ENCODE data around the gene CELF4. TPM values are rescaled to one million over a fixed set of nuclear protein-coding genes. Genes with fewer than 3 reads are reported as not detected.

Gene CELF4
- total RNA-seq, 8 experiments from 2014 or later, result 3.0 to 59.9 (median 38.7) TPM

- Histone ChIP-seq H3K4me1 (replicated peaks in 1 of 2) (peaks cover 12 to 13% of the 10 kb centered on the region in 2 donors), H3K4me3 (no peak overlapping the region), H3K27ac (no peak overlapping the region)
- WGBS, 10 experiments, result 80 to 90% methylated on average over 2 of the region's 10 CpGs; no CpG with 5 or more reads in 8 of the 10 experiments
- in situ Hi-C loops (cut with MboI; ENCODE audit: low pct_unique_long_range_greater_than_20kb in 2 of 9, low sequenced_read_pairs in 9 of 9, unreplicated experiment in 9 of 9), result no loop called here
- ATAC-seq (replicated peaks in 6 of 8), result peak in 3 of 8 experiments; percentile 53 to 85 (median 55)
Observed at GRCh38 chr18:37320317-37320716, 245.3 kb downstream of the CELF4 start.

- 42 to 100% (median 77%) methylated on average over 1 to 3 of the region's 16 CpGs; no CpG with 5 or more reads in 3 of the 10 experiments for WGBS, 10 experiments
- H3K4me1 ChIP-seq (replicated peaks in 1 of 2), result peaks cover 12 to 15% of the 10 kb centered on the region in 2 donors
- ATAC-seq (replicated peaks in 6 of 8), result peak in 1 of 8 experiments; percentile 52
- in situ Hi-C loops (cut with MboI; ENCODE audit: low pct_unique_long_range_greater_than_20kb in 2 of 9, low sequenced_read_pairs in 9 of 9, unreplicated experiment in 9 of 9), result no loop called here
- H3K4me3 ChIP-seq, result no peak overlapping the region
- no peak overlapping the region for H3K27ac ChIP-seq
Observed at GRCh38 chr18:37318360-37319355, 246.9 kb downstream of the CELF4 start.

GRCh38 chr18:37317486-37317885, 248.1 kb downstream of the CELF4 start:
- H3K4me1 ChIP-seq (replicated peaks in 1 of 2), result peaks cover 14 to 15% of the 10 kb centered on the region in 2 donors
- 86 to 100% (median 95%) methylated on average over 1 to 2 of the region's 2 CpGs; no CpG with 5 or more reads in 6 of the 10 experiments for WGBS, 10 experiments
- H3K27ac ChIP-seq, result no peak overlapping the region
- no peak overlapping the region for H3K4me3 ChIP-seq
- in situ Hi-C loops (cut with MboI; ENCODE audit: low pct_unique_long_range_greater_than_20kb in 2 of 9, low sequenced_read_pairs in 9 of 9, unreplicated experiment in 9 of 9), result no loop called here
- ATAC-seq (replicated peaks in 6 of 8), result no peak

GRCh38 chr18:37316468-37316867, 249.1 kb downstream of the CELF4 start:
- Histone ChIP-seq H3K4me3 (no peak overlapping the region), H3K4me1 (replicated peaks in 1 of 2) (peaks cover 6 to 8% of the 10 kb centered on the region in 2 donors), H3K27ac (no peak overlapping the region)
- in situ Hi-C loops (cut with MboI; ENCODE audit: low pct_unique_long_range_greater_than_20kb in 2 of 9, low sequenced_read_pairs in 9 of 9, unreplicated experiment in 9 of 9), result no loop called here
- 40 to 100% (median 79%) methylated on average over 1 of the region's 1 CpG; no CpG with 5 or more reads in 6 of the 10 experiments for WGBS, 10 experiments
- no peak for ATAC-seq (replicated peaks in 6 of 8)

GRCh38 chr18:37315935-37316334, 249.7 kb downstream of the CELF4 start:
- in situ Hi-C loops (cut with MboI; ENCODE audit: low pct_unique_long_range_greater_than_20kb in 2 of 9, low sequenced_read_pairs in 9 of 9, unreplicated experiment in 9 of 9), result no loop called here
- H3K4me3 ChIP-seq, result no peak overlapping the region
- peaks cover 2 to 6% of the 10 kb centered on the region in 2 donors for H3K4me1 ChIP-seq (replicated peaks in 1 of 2)
- no peak overlapping the region for H3K27ac ChIP-seq
- 100% methylated on average over 1 of the region's 1 CpG; no CpG with 5 or more reads in 9 of the 10 experiments for WGBS, 10 experiments
- ATAC-seq (replicated peaks in 6 of 8), result no peak

- ATAC-seq (replicated peaks in 6 of 8), result peak in 1 of 8 experiments; percentile 31
- 20 to 100% (median 83%) methylated on average over 1 to 2 of the region's 5 CpGs; no CpG with 5 or more reads in 5 of the 10 experiments for WGBS, 10 experiments
- Histone ChIP-seq H3K27ac (no peak overlapping the region), H3K4me1 (replicated peaks in 1 of 2) (peaks cover 2 to 6% of the 10 kb centered on the region in 2 donors), H3K4me3 (no peak overlapping the region)
- in situ Hi-C loops (cut with MboI; ENCODE audit: low pct_unique_long_range_greater_than_20kb in 2 of 9, low sequenced_read_pairs in 9 of 9, unreplicated experiment in 9 of 9), result no loop called here
Observed at GRCh38 chr18:37314534-37314933, 251.1 kb downstream of the CELF4 start.

GRCh38 chr18:37313624-37314023, 252.0 kb downstream of the CELF4 start:
- peak in 5 of 8 experiments; percentile 30 to 48 (median 37) for ATAC-seq (replicated peaks in 6 of 8)
- peaks cover 2 to 4% of the 10 kb centered on the region in 2 donors for H3K4me1 ChIP-seq (replicated peaks in 1 of 2)
- H3K27ac ChIP-seq, result peak overlapping the region in 1 of 2 donors; percentile 9
- 40 to 90% (median 77%) methylated on average over 1 to 3 of the region's 10 CpGs; no CpG with 5 or more reads in 7 of the 10 experiments for WGBS, 10 experiments
- no peak overlapping the region for H3K4me3 ChIP-seq
- in situ Hi-C loops (cut with MboI; ENCODE audit: low pct_unique_long_range_greater_than_20kb in 2 of 9, low sequenced_read_pairs in 9 of 9, unreplicated experiment in 9 of 9), result no loop called here

- peak in 1 of 8 experiments; percentile 34 for ATAC-seq (replicated peaks in 6 of 8)
- Histone ChIP-seq H3K27ac (no peak overlapping the region), H3K4me3 (no peak overlapping the region), H3K4me1 (replicated peaks in 1 of 2) (peaks cover 15 to 25% of the 10 kb centered on the region in 2 donors)
- 17 to 100% (median 82%) methylated on average over 1 to 3 of the region's 3 CpGs; no CpG with 5 or more reads in 4 of the 10 experiments for WGBS, 10 experiments
- in situ Hi-C loops (cut with MboI; ENCODE audit: low pct_unique_long_range_greater_than_20kb in 2 of 9, low sequenced_read_pairs in 9 of 9, unreplicated experiment in 9 of 9), result no loop called here
Observed at GRCh38 chr18:37309861-37310260, 255.7 kb downstream of the CELF4 start.

- ATAC-seq (replicated peaks in 6 of 8), result peak in 1 of 8 experiments; percentile 36
- peaks cover 15 to 29% of the 10 kb centered on the region in 2 donors for H3K4me1 ChIP-seq (replicated peaks in 1 of 2)
- WGBS, 10 experiments, result 40 to 60% methylated on average over 1 of the region's 1 CpG; no CpG with 5 or more reads in 8 of the 10 experiments
- H3K27ac ChIP-seq, result no peak overlapping the region
- H3K4me3 ChIP-seq, result no peak overlapping the region
- in situ Hi-C loops (cut with MboI; ENCODE audit: low pct_unique_long_range_greater_than_20kb in 2 of 9, low sequenced_read_pairs in 9 of 9, unreplicated experiment in 9 of 9), result no loop called here
Observed at GRCh38 chr18:37309059-37309458, 256.5 kb downstream of the CELF4 start.

- Histone ChIP-seq H3K27ac (peak overlapping the region in 1 of 2 donors; percentile 48), H3K4me3 (no peak overlapping the region)
Observed at GRCh38 chr18:37307181-37307580, 258.4 kb downstream of the CELF4 start.

GRCh38 chr18:37306432-37306831, 259.2 kb downstream of the CELF4 start:
- WGBS, 10 experiments, result 71 to 100% (median 83%) methylated on average over 1 to 3 of the region's 8 CpGs; no CpG with 5 or more reads in 5 of the 10 experiments
- in situ Hi-C loops (cut with MboI; ENCODE audit: low pct_unique_long_range_greater_than_20kb in 2 of 9, low sequenced_read_pairs in 9 of 9, unreplicated experiment in 9 of 9), result no loop called here

More at GRCh38 chr18:37307181-37307580, 258.4 kb downstream of the CELF4 start:
- in situ Hi-C loops (cut with MboI; ENCODE audit: low pct_unique_long_range_greater_than_20kb in 2 of 9, low sequenced_read_pairs in 9 of 9, unreplicated experiment in 9 of 9), result no loop called here
- H3K4me1 ChIP-seq (replicated peaks in 1 of 2), result peaks cover 22 to 43% of the 10 kb centered on the region in 2 donors
- peak in 5 of 8 experiments; percentile 18 to 44 (median 39) for ATAC-seq (replicated peaks in 6 of 8)
- 0 to 92% (median 64%) methylated on average over 1 to 4 of the region's 8 CpGs; no CpG with 5 or more reads in 6 of the 10 experiments for WGBS, 10 experiments

GRCh38 chr18:37305066-37305465, 260.5 kb downstream of the CELF4 start:
- WGBS, 10 experiments, result 0 to 90% (median 45%) methylated on average over 1 to 12 of the region's 13 CpGs; no CpG with 5 or more reads in 4 of the 10 experiments
- Histone ChIP-seq H3K27ac (no peak overlapping the region), H3K4me1 (replicated peaks in 1 of 2) (peaks cover 29 to 50% of the 10 kb centered on the region in 2 donors), H3K4me3 (no peak overlapping the region)
- ATAC-seq (replicated peaks in 6 of 8), result peak in 6 of 8 experiments; percentile 8 to 52 (median 35)
- in situ Hi-C loops (cut with MboI; ENCODE audit: low pct_unique_long_range_greater_than_20kb in 2 of 9, low sequenced_read_pairs in 9 of 9, unreplicated experiment in 9 of 9), result no loop called here

More at GRCh38 chr18:37306432-37306831, 259.2 kb downstream of the CELF4 start:
- Histone ChIP-seq H3K4me1 (replicated peaks in 1 of 2) (peaks cover 22 to 43% of the 10 kb centered on the region in 2 donors), H3K4me3 (no peak overlapping the region), H3K27ac (no peak overlapping the region)
- ATAC-seq (replicated peaks in 6 of 8), result peak in 1 of 8 experiments; percentile 10
